Right lung (tissue), 10 donors: ENCODE data around the gene ATP12A. TPM values are rescaled to one million over a fixed set of nuclear protein-coding genes. Genes with fewer than 3 reads are reported as not detected.

Source experiments
- DNase-seq, 2 donors: peaks; one replicate each; pipeline ENCODE4 v3.0.0-alpha.2; 2013
- long read RNA-seq, 8 donors: transcript quantifications; one replicate each; lab custom pipeline, GENCODE V29; 2026
- polyA plus RNA-seq, 5 donors: library from polyadenylated mRNA; unstranded; fragments of 120-200 nt; gene quantifications; one replicate each; pipeline versions ENCODE4 v1.2.1 to v1.2.3, GENCODE V29; 2013; ENCODE audit warnings: inconsistent platforms in 1 of 5, low replicate concordance in 1 of 5; ENCODE audit not compliant: insufficient read length in 5 of 5, insufficient read depth in 1 of 5

The ATP12A gene
- under 1 TPM in 3 of 5 donors, not detected in 2; 0.03 to 0.21 (median 0.04) TPM for polyA plus RNA-seq
- long read RNA-seq, donor 1, result 0 reads
- long read RNA-seq, donor 2, result 0 reads
- long read RNA-seq, donor 3, result 0 reads
- long read RNA-seq, donor 4, result 0 reads
- long read RNA-seq, donor 5, result 0 reads
- long read RNA-seq, donor 6, result 0 reads
- long read RNA-seq, donor 7, result 0 reads
- long read RNA-seq, donor 8, result 0 reads

DNA sequence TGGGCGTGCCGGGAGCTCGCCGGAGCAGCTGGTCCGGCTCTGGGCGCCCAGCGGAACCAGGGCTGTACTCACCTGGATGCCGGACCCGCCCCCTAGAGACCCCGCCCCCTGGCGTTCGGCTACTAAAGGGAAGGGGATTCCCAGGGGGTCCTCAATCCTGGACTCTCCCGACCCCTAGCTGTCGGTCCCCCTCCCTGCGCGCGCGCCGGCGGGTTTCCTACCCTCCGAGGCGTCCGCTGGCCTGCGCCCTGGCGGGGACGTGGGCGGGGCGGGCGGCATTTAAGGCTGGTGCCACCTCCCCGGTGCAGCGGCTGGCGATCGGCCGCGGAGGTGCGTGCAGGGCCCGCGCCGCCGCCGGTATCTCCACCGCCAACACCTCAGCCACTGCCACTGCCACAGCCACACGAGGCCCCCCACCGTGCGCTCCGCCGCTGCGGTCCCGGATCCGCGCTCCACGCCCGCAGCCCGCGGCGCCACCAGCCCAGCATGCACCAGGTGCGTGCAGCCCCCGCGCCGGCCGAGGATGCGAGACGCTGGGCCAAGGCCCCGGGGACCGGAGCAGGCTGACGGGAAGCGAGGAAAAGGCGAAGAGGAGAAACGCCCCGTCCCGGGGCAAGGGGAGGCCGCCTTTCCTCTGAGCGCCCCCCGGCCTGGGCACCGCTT lies at the start of gene ATP12A:
ATP12A (plus strand) TSS at position 151 of the 663 bp plus-strand sequence; CDS start at position 487, 336 bp downstream.
- DNase-seq, result no peak

DNA sequence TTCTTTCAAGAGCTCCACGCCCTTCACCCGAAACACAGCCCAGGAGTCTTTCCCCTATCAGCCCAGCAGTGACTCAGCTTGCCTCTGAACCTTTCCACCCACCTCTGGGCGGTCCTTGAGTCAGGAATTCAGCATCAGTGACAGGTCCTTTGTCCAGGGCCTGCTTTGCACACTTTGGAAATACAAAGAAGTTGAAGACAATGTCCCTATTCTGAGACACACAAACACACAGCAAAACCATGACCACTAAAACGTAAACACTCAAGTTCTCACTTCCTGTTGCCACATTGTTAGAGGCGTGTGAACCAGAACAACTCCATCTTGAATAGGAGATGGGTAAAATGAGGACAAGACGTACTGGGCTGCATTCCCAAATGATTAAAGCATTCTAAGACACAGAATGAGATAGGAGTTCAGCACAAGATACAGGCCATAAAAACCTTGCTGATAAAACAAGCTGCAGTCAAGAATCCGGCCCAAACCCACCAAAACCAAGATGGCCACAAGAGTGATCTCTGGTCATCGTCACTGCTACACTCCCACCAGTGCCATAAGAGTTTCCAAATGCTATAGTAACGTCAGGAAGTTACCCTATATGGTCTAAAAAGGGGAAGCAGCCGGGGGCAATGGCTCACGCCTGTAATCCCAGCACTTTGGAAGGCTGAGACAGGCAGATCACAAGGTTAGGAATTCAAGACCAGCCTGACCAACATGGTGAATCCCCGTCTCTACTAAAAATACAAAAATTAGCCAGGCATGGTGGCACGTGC lies 49.2 kb upstream of the ATP12A start:
- DNase-seq, result no peak

DNA sequence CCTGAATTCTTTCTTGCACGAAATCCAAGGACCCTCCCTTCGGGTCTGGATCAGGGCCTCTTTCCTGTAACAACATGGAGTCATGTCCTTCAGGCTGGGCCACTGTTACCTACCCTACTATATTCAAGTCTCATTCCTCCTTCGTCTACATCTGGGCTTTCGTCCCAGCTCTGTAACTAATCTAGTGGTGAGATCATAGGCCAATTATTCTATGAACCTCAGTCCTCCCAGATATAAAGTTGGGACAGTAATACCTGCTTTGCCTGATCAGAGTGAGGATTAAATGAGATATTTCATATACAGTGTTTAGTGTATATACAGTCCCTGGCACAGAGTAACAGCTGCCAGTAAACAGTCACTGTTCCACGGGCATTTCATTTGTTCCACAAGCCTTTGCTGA lies 48.3 kb upstream of the ATP12A start:
- no peak for DNase-seq

DNA sequence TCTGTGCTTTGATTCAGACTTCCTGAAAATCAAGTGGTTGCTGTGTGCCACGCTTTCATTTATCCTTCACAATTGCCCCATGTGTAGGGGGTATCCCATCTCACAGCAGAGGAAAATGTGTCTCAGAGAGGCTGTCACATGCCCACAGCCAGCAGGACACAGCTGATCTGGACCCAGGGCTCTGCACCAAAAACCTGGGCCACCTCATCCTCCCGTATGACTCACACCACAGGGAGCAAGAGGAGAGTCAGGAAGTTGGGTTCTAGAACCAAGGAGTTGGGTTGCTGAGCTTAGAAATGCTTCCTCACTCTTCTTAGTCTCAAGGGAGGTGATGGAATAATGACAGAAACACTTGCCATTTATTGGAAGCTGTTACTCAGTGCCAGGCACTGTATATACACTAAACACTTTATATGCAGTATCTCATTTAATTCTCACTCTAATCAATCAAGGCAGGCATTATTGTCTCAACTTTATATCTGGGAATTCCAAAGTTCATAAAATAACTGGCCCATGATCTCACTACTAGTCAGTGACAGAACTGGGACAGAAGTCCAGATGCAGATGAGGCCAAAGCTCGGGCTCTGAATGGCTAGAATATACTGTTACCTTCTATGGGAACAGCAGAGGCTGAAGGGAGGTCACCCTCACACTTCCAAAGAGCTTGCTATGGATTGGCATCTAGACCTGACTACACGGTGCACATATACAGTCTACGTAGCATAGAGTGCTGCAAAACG lies 47.7 kb upstream of the ATP12A start:
- no peak for DNase-seq

DNA sequence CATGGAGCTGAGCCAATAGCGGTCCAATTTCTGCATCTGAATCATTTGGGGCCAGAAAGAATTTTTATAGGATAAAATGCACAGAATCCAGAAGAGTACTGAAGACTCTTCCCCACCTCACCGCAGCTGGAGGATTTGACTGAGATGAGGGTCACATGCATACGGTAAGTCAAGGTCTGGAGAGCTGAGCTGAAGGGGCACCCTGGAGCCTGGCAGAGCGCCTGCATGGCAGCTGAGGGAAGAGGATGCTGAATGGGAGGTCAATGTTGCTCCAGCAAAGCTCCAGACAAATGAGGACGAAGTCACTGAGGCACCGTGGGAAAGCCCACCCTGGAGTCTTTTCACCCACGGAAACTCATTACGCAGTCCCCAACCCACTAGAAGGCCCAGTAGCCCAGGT lies 43.4 kb upstream of the ATP12A start:
- no peak for DNase-seq

DNA sequence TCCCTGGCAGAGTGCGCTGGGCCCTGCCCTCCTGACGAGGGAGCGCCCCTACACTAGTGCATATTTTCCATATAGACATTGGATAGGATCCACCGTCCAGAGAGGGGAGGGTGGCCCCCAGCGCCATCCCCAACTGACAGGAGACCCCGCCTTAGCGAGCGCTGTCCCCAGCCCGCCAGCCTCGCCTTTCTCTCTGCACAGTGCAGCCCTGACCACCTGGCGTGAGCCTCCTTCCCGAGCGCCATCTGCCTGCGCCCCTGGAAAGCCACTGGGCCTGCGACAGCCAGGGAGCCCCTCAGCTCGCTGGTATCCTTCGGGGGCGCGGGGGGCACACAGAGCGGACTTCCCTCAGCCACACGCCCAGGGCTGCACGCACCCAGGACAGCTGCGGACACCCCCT lies 42.1 kb upstream of the ATP12A start:
- DNase-seq, result no peak

DNA sequence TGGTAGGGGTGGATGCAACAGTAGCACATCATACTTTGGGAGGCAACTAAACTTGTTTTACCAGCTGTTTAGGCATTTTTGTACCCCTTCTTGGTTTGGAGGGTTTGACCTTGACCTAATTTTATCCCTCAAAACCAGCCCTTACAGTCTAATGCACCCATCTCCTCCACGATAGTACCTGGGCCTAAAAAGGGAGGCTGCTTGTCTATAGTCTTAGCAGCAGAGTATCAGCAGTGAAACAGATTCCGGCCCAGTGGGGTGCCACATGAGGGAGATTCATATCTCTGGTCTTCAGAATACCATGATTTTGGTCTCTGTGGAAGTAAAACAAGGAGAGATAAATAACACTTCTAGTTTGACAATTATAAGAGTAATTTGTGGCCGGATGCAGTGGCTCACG lies 39.5 kb upstream of the ATP12A start:
- DNase-seq, result no peak

DNA sequence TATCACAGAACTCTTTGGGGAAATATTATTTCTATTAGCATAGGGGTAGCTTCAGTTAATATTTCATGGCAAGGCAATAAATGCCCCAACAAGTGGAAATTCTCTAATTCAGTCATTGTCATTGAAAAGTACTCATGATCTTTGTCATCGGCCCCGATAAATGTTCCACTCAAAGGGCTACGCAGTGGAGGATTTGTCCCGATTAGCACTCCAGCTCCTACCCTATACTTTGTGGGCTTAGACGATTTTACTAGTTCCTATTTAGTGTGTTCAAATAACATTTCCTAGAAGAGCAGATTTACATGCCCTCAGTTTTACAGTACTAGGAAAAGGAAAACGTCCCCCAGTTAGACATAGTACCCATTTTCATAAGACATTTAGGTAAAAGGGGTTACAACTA lies 38.0 kb upstream of the ATP12A start:
- no peak for DNase-seq

DNA sequence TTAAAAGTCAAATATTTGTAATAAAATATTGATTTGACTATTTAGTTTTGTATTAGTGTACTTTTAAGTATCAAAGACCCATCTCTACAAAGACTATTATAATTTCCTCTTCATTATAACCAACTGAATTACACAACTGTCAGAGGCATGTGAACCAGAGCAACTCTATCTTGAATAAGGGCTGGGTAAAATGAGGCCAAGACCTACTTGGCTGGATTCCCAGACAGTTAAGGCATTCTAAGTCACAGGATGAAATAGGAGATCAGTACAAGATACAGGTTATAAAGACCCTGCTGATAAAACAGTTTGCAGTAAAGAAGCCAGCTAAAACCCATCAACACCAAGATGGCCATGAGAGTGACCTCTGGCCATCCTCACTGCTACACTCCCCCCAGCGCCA lies 36.2 kb upstream of the ATP12A start:
- no peak for DNase-seq

DNA sequence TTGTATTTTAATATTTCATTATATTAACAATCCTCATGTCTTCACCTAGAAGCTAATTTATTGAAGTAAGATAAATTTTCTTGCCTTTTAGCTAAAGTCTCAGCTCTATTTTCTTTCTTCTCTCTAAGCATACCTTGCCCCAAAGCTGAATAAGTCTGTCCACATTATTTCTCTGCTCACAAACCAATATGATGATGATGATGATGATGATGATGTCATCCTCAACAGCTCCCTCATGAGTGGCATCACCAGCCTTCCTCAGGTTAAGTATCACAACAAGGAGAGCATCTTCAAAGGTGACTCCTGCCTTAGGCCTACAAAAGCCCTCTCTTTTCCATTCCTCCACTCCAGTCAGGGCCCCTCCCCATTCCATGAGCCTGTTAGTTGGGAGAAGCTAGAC lies 31.9 kb upstream of the ATP12A start:
- DNase-seq, result no peak

DNA sequence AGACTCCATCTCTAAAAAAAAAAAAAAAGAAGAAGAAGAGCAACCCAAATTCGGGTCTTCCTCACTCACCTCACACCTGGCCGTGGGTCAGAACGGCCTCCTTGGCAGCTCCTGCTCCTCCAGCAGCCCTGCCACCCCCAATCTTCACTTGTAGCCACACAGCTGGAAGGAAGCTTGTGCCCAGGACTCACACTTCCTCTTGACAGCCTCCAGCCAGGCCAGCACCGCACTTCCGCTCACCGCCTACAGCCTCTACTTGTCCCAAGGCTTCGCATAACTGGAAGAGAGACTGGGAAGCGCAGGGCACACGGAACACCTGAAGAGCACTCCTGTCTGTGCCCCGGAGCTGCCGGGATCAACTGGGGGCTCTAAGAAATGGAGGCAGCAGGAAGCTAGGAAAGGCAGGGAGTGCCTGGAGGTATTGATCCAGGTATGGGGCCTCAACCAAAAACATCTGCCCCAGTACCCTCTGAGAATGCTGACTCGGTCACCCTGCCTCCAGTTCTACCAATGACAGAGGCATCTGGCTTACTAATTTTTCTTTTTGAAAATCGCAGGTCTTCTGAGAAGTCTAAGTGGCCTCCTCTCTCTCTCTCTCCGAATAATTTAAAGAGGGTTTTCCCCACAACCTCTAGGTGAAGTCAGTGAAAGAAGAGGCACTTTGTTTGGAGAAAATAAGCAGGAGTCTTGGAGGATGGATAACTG lies 31.1 kb upstream of the ATP12A start:
- DNase-seq, result no peak

DNA sequence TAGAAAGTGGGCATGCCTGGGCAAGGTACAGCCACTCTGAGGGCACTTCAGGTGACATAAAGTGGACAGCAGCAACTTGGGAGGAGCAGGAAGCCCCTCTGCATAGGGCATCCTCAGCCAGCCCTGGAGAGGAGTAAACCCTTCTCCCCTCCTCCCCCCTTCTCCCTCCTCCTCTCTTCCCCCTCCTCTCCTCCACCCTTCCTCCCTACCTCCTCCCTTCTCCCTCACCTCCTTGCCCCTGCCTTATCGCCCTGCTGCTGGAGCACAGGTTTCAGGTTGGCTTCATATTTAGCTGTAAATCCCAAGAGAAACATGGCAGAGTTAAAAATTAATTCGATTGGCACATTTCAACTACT lies 30.5 kb upstream of the ATP12A start:
- DNase-seq, result no peak

DNA sequence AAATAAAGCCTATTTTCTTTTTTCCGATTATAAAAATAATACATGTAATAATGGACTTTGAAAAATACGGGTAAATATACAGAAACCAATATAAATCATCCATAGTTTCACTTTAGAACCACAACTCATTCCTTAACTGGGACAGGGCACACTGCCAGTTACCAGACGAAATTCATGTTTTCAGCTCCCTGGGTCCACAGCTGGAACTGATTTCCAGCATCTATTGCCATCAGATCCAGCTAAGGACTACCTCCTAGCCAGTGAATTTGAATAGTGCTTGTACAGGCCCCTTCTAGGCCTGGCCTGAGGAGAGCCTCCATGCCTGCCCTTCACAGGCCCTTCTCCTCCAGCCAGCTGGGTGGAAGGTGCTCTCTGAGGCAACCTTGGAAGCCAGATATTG lies 30.0 kb upstream of the ATP12A start:
- no peak for DNase-seq

DNA sequence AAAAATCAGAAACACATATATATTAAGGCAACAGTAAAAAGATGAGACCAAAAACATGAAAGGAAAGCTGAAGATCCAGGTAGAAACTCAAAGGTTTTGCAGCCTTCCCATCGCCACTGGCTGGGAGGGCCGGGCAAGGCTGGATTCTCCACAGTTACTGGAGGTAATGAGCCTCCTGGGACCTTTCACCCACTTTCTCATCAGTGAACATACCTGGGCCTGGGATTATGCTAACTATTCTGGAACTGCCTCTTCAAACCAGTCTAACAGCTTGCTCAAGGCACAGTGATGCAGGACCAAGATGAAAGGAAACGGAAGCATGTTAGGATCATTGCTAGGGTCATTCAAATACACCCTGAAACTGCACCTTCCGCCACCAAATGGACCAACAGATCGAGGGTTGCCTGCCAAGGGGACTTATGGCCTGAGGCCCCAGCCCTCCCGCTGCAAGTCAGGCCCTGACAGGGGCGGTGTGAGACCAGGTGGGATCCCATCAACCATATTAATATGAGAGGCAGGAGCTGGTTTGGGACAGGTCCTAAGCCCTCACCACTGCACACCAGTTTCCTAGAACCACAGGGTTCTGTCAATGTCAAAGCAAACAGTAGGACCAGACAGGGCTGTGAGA lies 28.4 kb upstream of the ATP12A start:
- DNase-seq, result no peak

DNA sequence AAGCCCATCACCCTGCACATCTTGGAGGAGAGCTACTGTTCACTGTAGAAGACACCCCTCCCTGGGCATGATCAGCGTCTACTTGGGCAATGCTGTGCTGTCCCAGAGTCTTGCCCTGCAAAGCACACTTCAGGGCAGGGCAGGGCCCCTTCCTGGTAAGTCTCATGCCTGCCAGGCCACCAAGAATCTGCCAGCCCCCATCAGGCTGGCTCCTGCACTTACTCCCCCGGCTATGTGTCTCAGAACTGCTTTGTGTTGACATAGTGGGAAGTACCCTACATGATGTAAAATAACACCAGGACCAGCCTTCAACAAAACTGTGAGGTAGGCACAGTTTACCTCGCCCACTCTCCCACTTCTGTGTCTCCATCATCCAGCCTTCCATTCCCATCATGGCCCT lies 27.8 kb upstream of the ATP12A start:
- DNase-seq, result no peak

DNA sequence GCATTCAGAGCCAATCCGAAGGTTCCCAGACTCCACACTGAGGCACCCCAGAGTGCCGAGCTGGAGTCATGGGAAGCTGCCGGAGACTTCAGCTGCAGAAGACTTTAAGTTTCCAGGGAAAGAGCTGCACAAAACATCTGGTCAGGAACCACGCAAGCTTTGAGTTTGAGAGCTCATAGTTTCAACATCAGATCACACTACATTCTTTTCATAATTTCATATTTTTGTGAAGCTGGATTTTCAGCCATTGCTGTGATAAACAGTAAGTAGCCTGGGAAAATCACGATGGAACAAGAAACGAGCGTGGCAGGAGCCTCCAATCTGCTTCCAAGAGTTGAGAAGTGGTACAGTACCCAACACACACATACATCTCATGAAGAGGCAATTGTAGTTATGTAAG lies 25.5 kb upstream of the ATP12A start:
- DNase-seq, result no peak

DNA sequence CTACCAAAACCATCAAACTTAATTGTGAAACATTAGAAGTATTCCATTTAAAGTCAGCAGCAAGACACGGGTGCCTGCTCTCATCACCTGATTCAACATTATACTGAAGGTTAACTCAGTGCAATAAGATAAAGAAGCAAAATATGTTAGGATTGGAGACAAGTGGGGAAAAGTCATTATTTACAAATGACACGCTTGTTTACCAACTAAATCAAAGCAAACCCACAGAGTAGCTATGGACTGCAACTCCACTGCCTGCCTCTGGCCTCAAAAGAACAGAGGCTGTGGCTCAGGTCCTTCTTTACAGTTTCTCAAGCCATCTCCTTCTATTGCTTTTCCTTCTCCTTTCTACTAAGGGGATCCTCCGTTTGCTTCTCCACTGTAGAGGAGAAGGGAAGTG lies 21.0 kb upstream of the ATP12A start:
- DNase-seq, result no peak

DNA sequence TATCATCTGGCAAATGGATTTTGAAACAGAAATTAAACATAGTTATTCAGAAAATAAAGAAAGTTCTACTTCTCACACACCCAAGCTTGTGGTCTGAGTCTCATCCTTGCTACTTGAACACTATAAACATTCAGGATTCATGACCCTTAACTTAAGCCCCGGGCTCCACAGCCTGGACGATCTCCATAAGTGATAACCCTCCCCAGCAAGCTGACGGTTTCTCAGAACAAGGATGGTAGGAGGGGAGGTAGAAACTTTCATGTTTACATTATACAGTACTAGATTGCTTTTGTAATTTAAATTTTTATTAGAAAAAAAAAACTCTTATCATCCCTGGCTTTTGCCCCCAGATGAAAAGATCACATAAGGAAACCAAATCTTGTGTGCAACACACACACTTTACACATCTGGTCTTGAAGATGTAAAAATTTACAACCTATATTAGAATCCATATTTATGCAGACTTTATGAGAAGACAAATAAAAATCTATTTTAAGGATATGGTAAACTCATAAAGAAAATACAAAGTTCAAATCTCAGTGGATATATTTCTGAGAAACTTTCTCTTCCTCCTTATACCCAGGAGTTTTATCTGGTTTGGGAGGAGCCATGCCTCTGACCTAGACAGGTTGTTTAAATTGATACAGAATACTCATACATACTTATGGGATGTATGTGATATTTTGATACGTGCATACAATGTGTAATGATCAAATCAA lies 20.0 kb upstream of the ATP12A start:
- DNase-seq, result no peak

DNA sequence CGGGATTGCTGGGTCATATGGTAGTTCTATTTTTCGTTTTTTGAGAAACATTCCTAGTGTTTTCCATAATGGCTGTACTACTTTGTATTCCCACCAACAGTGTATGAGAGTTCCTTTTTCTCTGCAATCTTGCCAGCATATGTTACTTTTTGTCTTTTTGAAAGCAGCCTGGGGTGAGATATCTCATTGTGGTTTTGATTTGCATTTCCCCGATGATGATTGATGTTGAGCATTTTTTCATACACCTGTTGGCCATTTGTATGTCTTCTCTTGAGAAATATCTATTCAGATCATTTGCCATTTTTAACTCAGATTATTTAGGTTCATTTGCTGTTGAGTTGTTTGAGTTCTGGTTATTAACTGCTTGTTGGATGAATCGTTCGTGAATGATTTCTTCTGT lies 18.5 kb upstream of the ATP12A start:
- DNase-seq, result no peak

DNA sequence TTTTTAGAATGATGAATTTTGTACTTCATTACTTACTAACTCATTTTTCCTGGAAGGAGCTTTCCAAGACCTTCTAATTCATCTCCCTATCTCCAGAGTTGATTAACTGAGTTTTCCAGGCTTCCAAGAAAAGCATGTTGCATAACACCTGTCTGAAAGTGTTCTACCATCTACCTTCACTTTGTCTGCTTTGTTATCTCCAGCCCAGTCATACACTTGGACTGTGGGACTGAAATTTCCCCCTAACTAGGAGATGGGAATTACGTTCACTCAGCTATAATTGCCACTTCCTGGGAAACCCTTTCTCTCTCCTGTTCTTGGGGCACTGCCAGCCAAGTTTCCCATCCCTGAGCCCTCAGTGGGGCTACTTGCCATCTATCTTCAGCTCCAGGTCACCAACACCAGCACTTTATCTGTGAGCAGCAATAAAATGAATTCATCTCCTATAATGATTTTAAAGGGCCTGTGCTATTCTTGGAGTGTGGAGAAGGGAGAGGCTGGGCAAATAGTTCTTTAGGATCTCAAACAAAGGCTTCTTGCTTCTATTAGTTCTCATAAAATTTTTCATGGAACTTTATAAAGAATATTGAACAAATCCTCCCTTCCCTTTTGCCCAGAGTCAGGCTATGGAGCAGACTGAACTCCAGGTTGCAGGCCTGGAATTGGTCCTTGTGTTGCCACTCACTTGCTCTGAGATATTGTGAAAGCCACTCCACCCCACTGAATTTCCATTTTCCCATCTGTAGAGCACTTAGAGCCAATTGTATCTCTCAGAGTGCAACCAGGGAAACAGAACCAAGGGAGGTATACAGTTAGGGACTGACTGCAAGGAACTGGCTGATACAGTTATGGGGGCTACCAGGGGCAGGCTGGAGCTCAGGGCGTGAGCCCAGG lies 17.8 kb upstream of the ATP12A start:
- no peak for DNase-seq
